GM23338 (cell line): ENCODE measurements around the gene IL6ST.

Experiments
- CTCF ChIP-seq, 2 experiments: fragments of 200-600 bp in 1 of 2; sonication (generic) in 1 of 2; conservative IDR thresholded peaks; 2 replicates each; pipeline versions ENCODE4 v1.5.1 to v1.6.1; 2016 to 2017; ENCODE audit warnings: antibody characterized with exemption in 2 of 2, low read depth in 2 of 2, mild to moderate bottlenecking in 2 of 2, moderate library complexity in 1 of 2
- EZH2 ChIP-seq: fragments of 200-600 bp; sonication (generic); IDR thresholded peaks from one replicate; pipeline ENCODE4 v1.8.0; 2017; ENCODE audit warnings: antibody characterized with exemption, mild to moderate bottlenecking, low read depth; ENCODE audit not compliant: unreplicated experiment
- EZH2phosphoT487 ChIP-seq: fragments of 200-600 bp; sonication (generic); IDR thresholded peaks from one replicate; pipeline ENCODE4 v1.8.1; 2018; ENCODE audit warnings: antibody characterized with exemption; ENCODE audit not compliant: unreplicated experiment
- JUNB ChIP-seq: IDR thresholded peaks from one replicate; pipeline ENCODE4 v1.6.1; 2016; ENCODE audit warnings: antibody characterized with exemption; ENCODE audit not compliant: unreplicated experiment
- STAT1 ChIP-seq: IDR thresholded peaks from one replicate; pipeline ENCODE4 v1.6.1; 2016; ENCODE audit warnings: antibody characterized with exemption; ENCODE audit not compliant: unreplicated experiment
- TF ChIP-seq, protein P1 (sequence below): IDR thresholded peaks from one replicate; pipeline ENCODE4 v1.6.1; 2018; ENCODE audit warnings: antibody characterized with exemption; ENCODE audit not compliant: unreplicated experiment

DNA sequence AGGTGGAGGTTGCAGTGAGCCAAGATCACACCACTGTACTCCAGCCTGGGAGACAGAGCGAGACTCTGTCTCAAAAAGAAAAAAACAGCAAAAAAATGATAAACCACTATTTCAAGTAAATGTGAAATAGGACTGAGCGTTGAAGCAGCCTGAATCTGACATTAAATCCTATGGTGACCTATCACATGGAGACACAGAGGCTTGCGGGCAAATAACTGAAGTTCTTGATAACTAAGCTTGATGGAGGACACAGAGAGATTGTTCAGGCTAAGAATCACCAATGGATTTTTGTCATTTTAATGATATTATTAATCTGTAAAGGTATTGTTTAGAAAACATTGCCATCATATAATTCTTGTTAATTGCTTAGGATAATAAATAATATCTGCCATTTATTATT, 15.7 kb upstream of the IL6ST start:
- TF ChIP-seq EZH2 (no peak), EZH2phosphoT487 (no peak), CTCF (conservative IDR thresholded peaks at IDR 0.05; ENCODE audit: low read depth in 2 of 2) (no peak), JUNB (no peak), STAT1 (no peak)
- TF ChIP-seq, protein P1, sequence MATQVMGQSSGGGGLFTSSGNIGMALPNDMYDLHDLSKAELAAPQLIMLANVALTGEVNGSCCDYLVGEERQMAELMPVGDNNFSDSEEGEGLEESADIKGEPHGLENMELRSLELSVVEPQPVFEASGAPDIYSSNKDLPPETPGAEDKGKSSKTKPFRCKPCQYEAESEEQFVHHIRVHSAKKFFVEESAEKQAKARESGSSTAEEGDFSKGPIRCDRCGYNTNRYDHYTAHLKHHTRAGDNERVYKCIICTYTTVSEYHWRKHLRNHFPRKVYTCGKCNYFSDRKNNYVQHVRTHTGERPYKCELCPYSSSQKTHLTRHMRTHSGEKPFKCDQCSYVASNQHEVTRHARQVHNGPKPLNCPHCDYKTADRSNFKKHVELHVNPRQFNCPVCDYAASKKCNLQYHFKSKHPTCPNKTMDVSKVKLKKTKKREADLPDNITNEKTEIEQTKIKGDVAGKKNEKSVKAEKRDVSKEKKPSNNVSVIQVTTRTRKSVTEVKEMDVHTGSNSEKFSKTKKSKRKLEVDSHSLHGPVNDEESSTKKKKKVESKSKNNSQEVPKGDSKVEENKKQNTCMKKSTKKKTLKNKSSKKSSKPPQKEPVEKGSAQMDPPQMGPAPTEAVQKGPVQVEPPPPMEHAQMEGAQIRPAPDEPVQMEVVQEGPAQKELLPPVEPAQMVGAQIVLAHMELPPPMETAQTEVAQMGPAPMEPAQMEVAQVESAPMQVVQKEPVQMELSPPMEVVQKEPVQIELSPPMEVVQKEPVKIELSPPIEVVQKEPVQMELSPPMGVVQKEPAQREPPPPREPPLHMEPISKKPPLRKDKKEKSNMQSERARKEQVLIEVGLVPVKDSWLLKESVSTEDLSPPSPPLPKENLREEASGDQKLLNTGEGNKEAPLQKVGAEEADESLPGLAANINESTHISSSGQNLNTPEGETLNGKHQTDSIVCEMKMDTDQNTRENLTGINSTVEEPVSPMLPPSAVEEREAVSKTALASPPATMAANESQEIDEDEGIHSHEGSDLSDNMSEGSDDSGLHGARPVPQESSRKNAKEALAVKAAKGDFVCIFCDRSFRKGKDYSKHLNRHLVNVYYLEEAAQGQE, result no peak
